GM12878 (cell line): ENCODE measurements around the gene RUFY2. TPM values are rescaled to one million over a fixed set of nuclear protein-coding genes. Genes with fewer than 3 reads are reported as not detected.

Source experiments
- ATAC-seq: fragments of 200-7000 bp; cut with Tn5 transposase; 3 replicates; pipeline ENCODE4 v1.9.1; 2020; ENCODE audit warnings: mild to moderate bottlenecking, moderate library complexity
- BruUV-seq: library from RNA; stranded (reverse); fragments of 400-500 nt; replicated peaks from 2 replicates; lab custom pipeline; 2021; lab: Mats Ljungman, UMichigan
- CTCF ChIA-PET: fragments of 300-600 bp; sonication (Branson Sonifier 250); formaldehyde crosslinking; extraction: SDS; loops from one replicate; lab custom pipeline; 2021; ENCODE audit warnings: inconsistent platforms; lab: Yijun Ruan, JAX
- POLR2A ChIA-PET: fragments of 350-600 bp; formaldehyde crosslinking; extraction: SDS; loops from one replicate; lab custom pipeline; 2021; ENCODE audit warnings: inconsistent platforms; lab: Charles Lee
- RAD21 ChIA-PET: fragments of 300-600 bp; sonication (Branson Sonifier 250); formaldehyde crosslinking; loops from one replicate; lab custom pipeline; 2023; ENCODE audit warnings: antibody characterized with exemption; ENCODE audit not compliant: unreplicated experiment; lab: Charles Lee
- SMC1A ChIA-PET: fragments of 300-600 bp; sonication (Branson Sonifier 250); formaldehyde crosslinking; loops from one replicate; lab custom pipeline; 2023; ENCODE audit not compliant: unreplicated experiment, uncharacterized antibody; lab: Charles Lee
- DNase-seq: peaks from one replicate; pipeline ENCODE4 v3.0.0-alpha.2; 2011; ENCODE audit warnings: low read depth, low spot score
- FAIRE-seq: peaks from 3 replicates; lab custom pipeline; 2011; peaks lifted over from hg19 to GRCh38; lab: Jason Lieb, UNC
- H2AFZ ChIP-seq: 2 replicates; pipeline ENCODE4 v1.6.0; 2011; ENCODE audit warnings: low read depth, low read length, control low read depth; ENCODE audit not compliant: control insufficient read depth
- H3K27ac ChIP-seq: 2 replicates; pipeline ENCODE4 v1.5.1; 2011; ENCODE audit warnings: control low read depth; ENCODE audit not compliant: control insufficient read depth, insufficient read depth
- H3K27me3 ChIP-seq, 2 experiments: replicated peaks in 1 of 2; 2 replicates each; pipeline versions ENCODE4 v1.6.0 to v1.6.1; 2011; ENCODE audit warnings: low read length in 1 of 2; ENCODE audit not compliant: control insufficient read depth in 2 of 2, insufficient read depth in 2 of 2
- H3K36me3 ChIP-seq, 2 experiments: 2 replicates each; pipeline ENCODE4 v1.5.1; 2011; ENCODE audit warnings: low read length in 1 of 2; ENCODE audit not compliant: control insufficient read depth in 2 of 2, insufficient read depth in 2 of 2
- H3K4me1 ChIP-seq: 2 replicates; pipeline ENCODE4 v1.6.1; 2011; ENCODE audit warnings: mild to moderate bottlenecking, low read length, moderate library complexity, mixed read lengths; ENCODE audit not compliant: control insufficient read depth, insufficient read depth
- H3K4me2 ChIP-seq: 2 replicates; pipeline ENCODE4 v1.6.0; 2011; ENCODE audit warnings: control low read depth; ENCODE audit not compliant: control insufficient read depth, insufficient read depth
- H3K4me3 ChIP-seq: fragments of 200-600 bp; sonication (generic); 2 replicates; pipeline ENCODE4 v1.5.1; 2016
- H3K79me2 ChIP-seq: 2 replicates; pipeline ENCODE4 v1.6.0; 2011; ENCODE audit warnings: low read length; ENCODE audit not compliant: control insufficient read depth, insufficient read depth
- H3K9ac ChIP-seq: 2 replicates; pipeline ENCODE4 v1.8.0; 2011; ENCODE audit warnings: low read length, control low read depth, mixed read lengths; ENCODE audit not compliant: control insufficient read depth, insufficient read depth
- H3K9me3 ChIP-seq: replicated peaks from 3 replicates; pipeline ENCODE4 v1.5.1; 2011; ENCODE audit warnings: mild to moderate bottlenecking, low read length; ENCODE audit not compliant: control insufficient read depth, insufficient read depth
- H4K20me1 ChIP-seq: 2 replicates; pipeline ENCODE4 v1.6.0; 2011; ENCODE audit not compliant: control insufficient read depth, insufficient read depth
- ATF2 ChIP-seq: IDR thresholded peaks from 2 replicates; pipeline ENCODE4 v1.6.1; 2012; ENCODE audit warnings: low read length, inconsistent platforms
- EZH2 ChIP-seq: IDR thresholded peaks from 2 replicates; pipeline ENCODE4 v1.6.1; 2012; ENCODE audit warnings: low read depth, mild to moderate bottlenecking, control low read depth, inconsistent platforms, low read length, borderline replicate concordance; ENCODE audit not compliant: control insufficient read depth
- FOXM1 ChIP-seq: IDR thresholded peaks from 2 replicates; pipeline ENCODE4 v1.6.1; 2012; ENCODE audit warnings: low read depth, mild to moderate bottlenecking, inconsistent platforms, low read length, moderate library complexity
- MYB ChIP-seq: fragments of 150-350 bp; IDR thresholded peaks from 2 replicates; pipeline ENCODE4 v1.6.1; 2014; ENCODE audit warnings: mild to moderate bottlenecking, low read depth, low read length, borderline replicate concordance
- NR2C2 ChIP-seq: IDR thresholded peaks from 2 replicates; pipeline ENCODE4 v1.6.1; 2011; ENCODE audit warnings: borderline replicate concordance, low read depth; ENCODE audit not compliant: control insufficient read depth, insufficient read length
- WGBS: methylation state at CpG from one replicate; pipeline ENCODE4 v1.1.6; 2016; ENCODE audit warnings: low lambda C conversion rate; ENCODE audit not compliant: insufficient replicate concordance, insufficient coverage; ENCODE audit errors: missing lambda C conversion rate; 5-methylcytosine and 5-hydroxymethylcytosine counted together
- in situ Hi-C: fragments of 300-500 bp; cut with MboI; formaldehyde crosslinking; loops from 9 replicates; pipeline ENCODE4 v1.14.3; 2018; ENCODE audit warnings: mixed read lengths
- intact Hi-C: fragments of 100-400 bp; cut with micrococcal nuclease; formaldehyde crosslinking; loops from one replicate; pipeline ENCODE4 v1.14.2; 2022; ENCODE audit not compliant: unreplicated experiment
- polyA plus RNA-seq, 11 experiments: library from polyadenylated mRNA; depleted of rRNA in 4 of 11; unstranded in 6 of 11; stranded (reverse) in 5 of 11; fragments of >200 nt; fragmentation: Nextera tagmentation in 4 of 11; fragmentation: Illumina TruSeq in 1 of 11; extraction: Ambion mirVana in 4 of 11; extraction: Trizol in 1 of 11; gene quantifications; 1 replicate in 1 of 11; 2 replicates in 10 of 11; pipeline versions ENCODE4 v1.2.1 to v1.2.3, GENCODE V29; 2011 to 2016; ENCODE audit warnings: inconsistent platforms in 2 of 11, missing spikeins in 2 of 11, low read depth in 1 of 11
- total RNA-seq, 4 experiments: library from RNA; depleted of rRNA in 3 of 4; stranded (reverse); fragments of >200 nt in 3 of 4; fragmentation: Illumina TruSeq in 1 of 4; extraction: Trizol in 1 of 4; gene quantifications; 2 replicates each; pipeline versions ENCODE4 v1.2.1 to v1.2.3, GENCODE V29; 2013 to 2021

The RUFY2 gene
- total and polyA plus RNA-seq, 10 of the 15 experiments (the other 5 are each of a cell fraction or from before 2014, with no cell fraction given), result 1.7 to 8.4 (median 5.8) TPM

GRCh38 chr10:68333440-68334431, 73.3 kb downstream of the RUFY2 start (continued):
- TF ChIP-seq EZH2 (no peak), NR2C2 (no peak), MYB (no peak)

- Histone ChIP-seq H3K9ac (peak overlapping the region; percentile 100), H3K27ac (peak overlapping the region; percentile 99), H3K4me2 (peak overlapping the region; percentile 71; the same call in 1 of the 2 replicates), H3K36me3 (peaks cover 0 to 10% of the 10 kb centered on the region in 2 experiments; a peak in 2 of 4 replicates), H3K4me1 (no peaks in the 10 kb centered on the region; the same call in 1 of the 2 replicates), H3K79me2 (peaks cover 67% of the 10 kb centered on the region), H3K9me3 (no peaks in the 10 kb centered on the region), H3K4me3 (peak overlapping the region; percentile 99), H4K20me1 (no peaks in the 10 kb centered on the region; the same call in 1 of the 2 replicates), H2AFZ (no peak overlapping the region), H3K27me3 (no peaks in the 10 kb centered on the region)
- BruUV-seq, result no TSS peak
- no peak for FAIRE-seq
- CTCF ChIA-PET, result interaction anchor here (0.9 to 5.2 kb wide), 11 partner anchors 9 to 545 kb away, joined by 3 to 32 read pairs (median 5); no protein-coding TSS in a partner anchor
- SMC1A ChIA-PET, result interaction anchor here (0.6 to 2.7 kb wide), 6 partner anchors 16 to 644 kb away, joined by 4 to 16 read pairs (median 5); no protein-coding TSS in a partner anchor
- no peak for DNase-seq
- no peak for TF ChIP-seq ATF2
- TF ChIP-seq FOXM1, result no peak
- no peak for ATAC-seq
- intact Hi-C loops (loop anchor here (5.0 to 10.0 kb wide), 2 partner anchors 451 to 572 kb away; partner anchors contain the start of genes DDX50 and SIRT1), in situ Hi-C loops (loop anchor here (5.0 kb wide), 1 partner anchor 446 kb away; no protein-coding TSS in a partner anchor)
- RAD21 ChIA-PET, result interaction anchor here (0.7 to 1.9 kb wide), 8 partner anchors 16 to 545 kb away, joined by 3 to 9 read pairs (median 4); no protein-coding TSS in a partner anchor
- POLR2A ChIA-PET, result interaction anchor here (0.6 to 5.7 kb wide), 9 partner anchors 12 to 896 kb away, joined by 3 to 37 read pairs (median 3); no protein-coding TSS in a partner anchor
- under 1% methylated on average over 10 of the region's 10 CpGs for WGBS
Observed at GRCh38 chr10:68333058-68333395, 74.0 kb downstream of the RUFY2 start.
